GM21529 (cell line): ENCODE results near the gene NPLOC4.

ENCODE experiments used
- ATAC-seq: cut with Tn5 transposase; IDR thresholded peaks from one replicate; pipeline ENCODE4 v1.9.1; 2021; ENCODE audit not compliant: unreplicated experiment

The NPLOC4 gene

GRCh38 chr17:81568416-81568815 lies 68.5 kb downstream of the NPLOC4 start:
- ATAC-seq = no peak

DNA sequence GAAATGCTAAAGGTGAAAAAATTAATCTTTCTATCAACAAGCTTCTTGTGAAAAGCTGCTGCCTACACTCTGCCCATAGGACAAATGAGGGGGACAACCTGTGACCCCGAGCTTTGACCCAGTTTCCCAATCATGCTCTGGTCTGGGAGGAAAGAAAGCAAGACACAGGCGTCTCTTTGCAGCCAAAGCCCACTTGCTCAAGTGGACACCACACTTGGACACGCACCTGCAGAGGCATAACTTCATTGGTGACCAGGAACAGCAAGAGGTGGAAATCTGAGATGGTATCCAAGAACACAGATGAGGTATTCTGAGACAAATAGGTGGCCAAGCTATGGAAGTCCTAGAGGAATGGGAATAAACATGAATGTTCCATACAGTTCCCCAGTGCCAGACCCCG lies 69.7 kb downstream of the NPLOC4 start:
- no peak for ATAC-seq

GRCh38 chr17:81566461-81567126 lies 70.3 kb downstream of the NPLOC4 start:
- ATAC-seq = no peak

DNA sequence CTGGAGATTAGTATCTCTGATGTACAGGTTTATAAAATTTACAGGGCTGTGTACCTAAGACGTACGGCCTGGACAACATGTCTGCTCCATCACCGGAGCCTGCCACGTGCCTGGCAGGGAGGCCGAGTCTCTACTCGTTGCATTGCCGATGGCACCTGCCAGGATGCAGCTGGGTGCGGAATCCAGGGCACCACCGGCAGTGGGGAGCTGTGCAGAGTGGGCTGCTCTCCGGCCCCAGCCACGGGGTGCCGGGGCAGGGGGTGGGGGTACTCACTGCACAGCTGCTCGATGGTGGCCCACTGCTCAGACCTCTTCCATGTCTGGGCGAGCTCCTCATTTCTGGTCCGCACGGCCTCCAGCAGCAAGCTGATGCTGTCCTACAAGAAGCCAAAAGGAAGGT lies 71.7 kb downstream of the NPLOC4 start:
- ATAC-seq = no peak

DNA sequence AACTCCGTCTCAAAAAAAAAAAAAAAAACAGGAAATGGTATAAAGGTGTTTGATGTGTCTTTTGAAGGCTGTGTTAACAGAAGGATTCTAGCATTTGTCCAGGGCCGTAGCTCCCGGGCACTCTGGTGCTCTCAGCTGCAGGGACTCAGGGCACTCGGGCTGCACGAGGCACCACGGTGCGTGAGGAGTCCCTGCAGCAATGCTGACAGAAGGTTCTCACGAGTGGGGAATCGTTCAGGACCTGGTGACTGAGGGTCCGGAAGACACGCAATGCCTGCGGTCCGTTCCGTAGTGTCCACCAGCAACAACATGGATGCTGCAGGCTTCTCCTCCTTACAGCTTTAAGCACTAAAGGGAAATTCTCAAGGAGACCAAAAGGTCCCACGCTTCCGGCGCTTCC lies 72.1 kb downstream of the NPLOC4 start:
- no peak for ATAC-seq

DNA sequence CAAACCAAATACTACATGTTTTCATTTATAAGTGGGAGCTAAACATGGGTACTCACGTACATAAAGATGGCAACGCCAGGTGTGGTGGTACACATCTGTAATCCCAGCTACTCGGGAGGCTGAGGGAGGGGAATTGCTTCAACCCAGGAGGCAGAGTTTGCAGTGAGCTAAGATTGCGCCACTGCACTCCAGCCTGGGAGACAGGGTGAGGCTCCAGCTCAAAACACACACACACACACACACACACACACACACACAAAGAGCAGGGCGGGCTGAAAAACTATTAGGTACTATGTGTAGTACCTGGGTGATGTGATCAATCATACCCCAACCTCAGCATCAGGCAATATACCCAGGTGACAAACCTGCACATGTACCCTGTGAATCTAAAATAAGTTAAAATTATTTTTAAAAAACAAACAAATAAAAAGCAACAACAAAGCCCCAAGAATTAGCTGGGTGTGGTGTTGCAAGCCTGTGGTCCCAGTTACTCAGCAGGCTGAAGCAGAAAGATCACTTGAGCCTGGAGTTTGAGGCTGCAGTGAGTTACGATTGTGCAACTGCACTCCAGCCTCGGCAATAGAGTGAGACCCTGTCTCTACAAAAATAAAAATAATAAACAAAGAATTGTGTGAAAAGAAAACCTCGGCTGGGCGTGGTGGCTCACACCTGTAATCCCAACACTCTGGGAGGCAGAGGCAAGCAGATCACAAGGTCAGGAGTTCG lies 72.9 kb downstream of the NPLOC4 start:
- no peak for ATAC-seq

GRCh38 chr17:81561494-81561885 lies 75.4 kb downstream of the NPLOC4 start:
- no peak for ATAC-seq

GRCh38 chr17:81558941-81559806 lies 77.7 kb downstream of the NPLOC4 start:
- ATAC-seq = no peak

DNA sequence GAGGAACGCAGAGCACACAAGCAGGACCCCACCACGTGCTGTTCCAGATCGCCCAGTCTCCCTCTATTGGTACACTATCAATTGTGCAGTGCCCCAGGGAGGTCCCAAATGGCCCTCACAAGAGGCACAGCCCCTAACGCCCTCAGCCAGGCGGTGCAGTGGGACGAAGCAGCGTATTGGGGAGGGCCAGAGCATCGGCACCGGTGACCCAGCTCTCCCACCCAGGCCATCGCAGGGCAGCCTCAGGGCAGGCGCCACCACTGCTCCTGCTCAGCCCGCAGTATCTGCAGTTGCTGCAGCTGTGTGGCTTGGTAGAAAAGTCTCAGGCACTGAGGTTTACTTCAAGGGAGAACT lies 78.8 kb downstream of the NPLOC4 start:
- ATAC-seq = no peak

DNA sequence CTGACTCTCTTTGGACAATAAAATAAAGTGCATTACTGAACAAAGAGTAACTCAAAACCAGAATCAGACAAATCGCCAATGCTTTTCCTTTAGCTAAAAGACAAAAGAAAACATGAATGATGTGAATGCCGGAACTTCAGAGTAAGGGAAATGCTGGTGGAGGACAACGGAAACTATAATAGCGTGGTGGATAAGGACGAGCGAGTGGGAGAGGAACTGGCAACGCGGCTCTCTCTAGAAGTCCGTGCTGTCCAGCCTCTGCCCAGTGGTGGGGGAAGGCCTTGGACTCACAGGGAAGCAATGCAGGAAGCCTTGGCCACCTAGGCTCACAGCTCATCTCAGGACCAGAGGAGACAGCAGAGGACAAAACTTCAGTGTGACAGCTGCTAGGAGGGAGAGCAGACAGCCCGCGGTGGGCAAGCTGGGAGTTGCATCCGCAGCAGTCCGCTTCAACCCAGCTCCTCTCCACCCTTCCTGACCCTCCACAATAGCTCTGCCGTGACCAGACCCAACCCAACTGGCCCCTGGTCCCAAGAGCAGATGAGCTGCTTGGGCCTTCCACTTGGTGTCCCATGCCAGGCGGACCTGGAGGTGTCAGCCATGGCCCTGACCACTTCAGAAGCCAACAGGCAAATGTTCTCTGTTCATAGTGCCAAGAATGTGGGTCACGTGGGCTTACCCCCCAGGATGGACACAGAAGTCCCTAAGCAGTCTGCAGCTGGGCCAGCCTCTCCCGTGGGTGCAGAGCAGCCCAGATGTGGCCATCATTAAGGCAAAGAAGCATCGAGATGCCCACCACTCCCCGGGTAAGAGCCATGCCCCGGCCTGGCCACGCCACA lies 79.4 kb downstream of the NPLOC4 start:
- no peak for ATAC-seq

DNA sequence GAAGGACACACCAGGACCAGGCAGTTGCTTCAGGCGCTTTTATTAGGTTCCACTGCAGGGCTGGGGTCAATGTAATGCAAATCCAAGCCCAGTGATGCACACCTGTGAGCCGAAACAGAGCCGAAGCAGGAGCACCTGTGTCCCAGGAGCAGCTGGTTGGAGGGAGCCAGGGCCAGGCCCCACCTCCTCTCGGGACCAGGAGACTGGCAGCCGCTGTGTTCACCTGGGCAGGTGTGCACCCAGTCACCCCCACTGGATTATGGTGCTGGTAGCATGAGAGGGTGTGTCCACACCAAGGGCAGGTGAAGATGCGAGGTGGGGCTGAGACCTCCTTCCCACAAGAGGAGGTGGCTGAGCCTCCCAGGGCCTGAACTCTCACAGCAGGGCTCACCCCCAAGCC lies 80.0 kb downstream of the NPLOC4 start:
- no peak for ATAC-seq

DNA sequence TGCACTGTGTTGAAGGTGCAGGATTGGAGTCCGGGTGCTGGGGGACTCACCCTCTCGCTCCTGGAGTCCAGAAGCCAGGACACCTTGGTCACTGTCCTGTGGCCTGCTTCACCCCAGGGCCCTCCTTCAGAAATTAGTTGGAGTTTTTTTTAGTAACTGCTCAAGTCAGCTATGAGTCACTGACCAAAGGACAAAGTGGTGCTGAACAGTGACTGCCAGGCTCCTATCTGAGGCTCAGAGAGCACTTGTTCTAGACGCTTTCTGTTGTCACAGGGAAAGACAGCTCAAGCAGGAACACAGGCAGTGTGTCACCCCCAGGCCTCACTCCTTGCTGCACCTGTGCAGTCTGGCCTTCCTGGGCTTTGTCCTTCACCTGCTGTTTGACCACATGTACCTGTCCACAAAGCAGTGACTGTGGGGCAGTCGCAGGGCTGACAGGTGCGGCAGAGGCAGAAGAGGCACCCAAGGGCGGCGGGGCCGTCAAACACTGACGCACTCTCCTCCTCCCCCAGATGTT lies 80.7 kb downstream of the NPLOC4 start:
- ATAC-seq = no peak

GRCh38 chr17:81553616-81554181 lies 83.2 kb downstream of the NPLOC4 start:
- no peak for ATAC-seq

DNA sequence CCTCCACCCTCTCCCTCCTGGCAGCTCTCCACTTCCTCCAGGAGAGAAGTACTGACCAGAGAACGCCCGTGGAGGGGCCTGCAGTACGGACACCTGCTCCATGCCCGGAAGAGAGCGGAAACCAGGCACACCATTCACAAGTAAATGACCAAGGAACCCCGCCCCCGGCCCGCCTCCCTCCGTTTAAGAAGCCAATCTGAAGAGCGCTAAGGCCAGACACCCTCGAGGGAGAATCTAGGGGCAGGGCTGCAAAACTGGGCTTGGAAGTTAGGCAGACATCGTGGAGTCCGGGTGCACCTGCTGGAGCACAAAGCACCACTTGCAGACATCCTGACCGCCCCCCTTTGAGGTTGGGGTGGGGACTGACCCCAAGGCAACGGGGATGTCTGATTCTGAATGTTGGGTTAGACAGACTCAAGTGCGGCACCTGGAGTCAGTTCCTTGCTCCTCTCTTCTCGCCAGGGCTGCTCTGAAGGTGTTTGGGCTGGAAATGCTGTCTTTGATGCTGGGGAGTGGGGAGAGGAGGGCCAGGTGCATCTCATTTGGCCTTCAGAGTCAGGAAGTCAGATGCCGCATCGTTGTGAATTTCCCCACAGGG lies 83.8 kb downstream of the NPLOC4 start:
- ATAC-seq = peak; percentile 36

DNA sequence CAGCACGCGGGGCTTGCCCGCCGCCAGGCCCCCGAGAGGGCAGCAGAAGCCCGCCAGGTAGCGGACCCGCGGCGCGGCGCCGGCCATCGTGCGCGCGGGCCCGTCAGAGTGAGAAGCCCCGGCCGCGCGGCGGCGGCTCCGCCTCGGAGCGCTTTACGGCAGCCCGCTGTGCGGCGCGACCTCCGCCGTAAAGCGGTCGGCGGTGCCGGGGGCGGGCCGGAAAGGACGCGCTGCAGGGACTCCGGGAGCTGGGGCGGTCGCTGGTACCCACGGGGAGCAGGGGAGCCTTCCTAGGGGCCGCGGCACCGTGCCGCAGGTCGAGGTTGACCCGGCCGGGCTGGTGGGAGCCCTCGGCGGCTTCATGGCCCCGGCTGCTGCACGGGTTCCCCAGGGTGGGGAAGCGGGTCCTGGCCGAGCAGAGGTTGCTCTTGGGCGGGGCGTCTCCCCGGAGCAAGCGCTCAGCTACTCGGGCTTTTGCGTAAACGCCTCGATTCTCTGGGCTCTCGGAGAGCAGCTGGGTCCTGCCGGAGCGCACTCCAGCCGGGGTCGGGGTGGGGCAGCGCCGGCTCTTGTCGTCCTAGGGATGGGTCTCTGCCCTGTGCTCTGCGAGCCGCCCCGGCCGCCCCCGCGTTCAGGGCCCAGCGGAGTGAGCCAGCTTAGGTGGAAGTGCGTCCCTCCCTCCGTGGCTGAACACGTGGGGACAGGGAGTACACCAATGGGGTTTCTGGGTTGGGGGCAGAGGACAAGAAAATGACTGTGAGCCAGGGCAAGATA lies 84.5 kb downstream of the NPLOC4 start, which contains the start of gene FAAP100:
Gene FAAP100 (minus strand): TSS at position 110 of the 774 bp plus-strand sequence. CDS start 23 bp downstream, at position 87.
- peak; percentile 37 for ATAC-seq

DNA sequence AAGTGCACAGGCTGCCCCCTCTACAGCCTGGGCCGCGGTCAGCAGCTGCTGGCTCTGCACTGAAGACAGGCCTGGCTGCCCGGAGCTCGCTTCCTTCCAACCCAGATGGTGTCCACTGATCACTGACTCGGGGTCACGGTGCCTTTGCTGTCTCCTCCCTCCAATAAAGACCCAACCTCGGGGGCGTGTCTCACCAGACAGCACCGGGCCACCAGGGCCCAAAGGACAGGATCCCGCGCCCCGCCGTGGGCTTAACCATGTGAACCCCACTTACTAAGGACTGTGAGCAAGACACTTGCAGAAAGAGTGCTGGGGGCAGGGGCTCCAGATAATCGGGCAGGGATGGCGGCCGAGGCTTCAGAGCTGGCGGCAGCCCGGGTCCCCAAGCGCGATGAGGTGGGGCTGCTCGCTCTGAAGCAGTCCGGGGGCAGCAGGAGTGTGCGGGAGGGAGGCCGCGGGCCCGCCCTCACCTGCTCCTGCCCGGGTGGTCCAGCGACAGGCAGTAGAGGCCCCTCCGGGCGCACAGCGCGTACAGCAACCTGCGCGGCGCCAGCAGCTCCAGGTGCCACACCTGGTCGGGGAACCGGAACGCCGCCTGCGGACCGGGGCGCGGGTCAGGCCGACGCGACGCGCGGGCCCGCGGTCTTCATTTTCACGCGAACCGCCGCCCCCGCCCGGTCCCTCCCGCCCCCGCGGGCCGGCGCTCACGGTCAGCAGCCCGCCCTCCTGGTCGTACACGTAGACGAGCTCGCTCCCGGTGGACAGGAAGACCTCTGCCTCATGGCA lies 85.3 kb downstream of the NPLOC4 start:
- ATAC-seq = peak; percentile 4

- ATAC-seq = no peak
These were observed 86.0 kb downstream of the NPLOC4 start for GRCh38 chr17:81550830-81551457.

GRCh38 chr17:81550285-81550684 lies 86.6 kb downstream of the NPLOC4 start:
- ATAC-seq = no peak
